GM23338 (cell line): ENCODE measurements around the gene DOCK10. TPM values are rescaled to one million over a fixed set of nuclear protein-coding genes. Genes with fewer than 3 reads are reported as not detected.

Experiments
- ATAC-seq: fragments of 200-7000 bp; cut with Tn5 transposase; 3 replicates; pipeline ENCODE4 v1.9.1; 2020
- DNase-seq: peaks from one replicate; pipeline ENCODE4 v3.0.0-alpha.2; 2015; ENCODE audit warnings: low spot score
- H2AFZ ChIP-seq: fragments of 200-600 bp; sonication (generic); 2 replicates; pipeline ENCODE4 v1.8.0; 2016; ENCODE audit warnings: antibody characterized with exemption, mild to moderate bottlenecking, moderate library complexity
- H3F3A ChIP-seq: fragments of 200-600 bp; sonication (generic); replicated peaks from 2 replicates; pipeline ENCODE4 v1.8.0; 2017; ENCODE audit warnings: antibody characterized with exemption, mixed run types, low read depth
- H3K27ac ChIP-seq: fragments of 200-600 bp; sonication (generic); 2 replicates; pipeline ENCODE4 v1.6.1; 2016; ENCODE audit warnings: low read depth
- H3K27me3 ChIP-seq: fragments of 200-600 bp; sonication (generic); 2 replicates; pipeline ENCODE4 v1.8.0; 2016; ENCODE audit warnings: mild to moderate bottlenecking, mixed run types, moderate library complexity; ENCODE audit not compliant: insufficient read depth
- H3K36me3 ChIP-seq: fragments of 200-600 bp; sonication (generic); 2 replicates; pipeline ENCODE4 v1.8.0; 2016; ENCODE audit warnings: mild to moderate bottlenecking; ENCODE audit not compliant: insufficient read depth
- H3K4me1 ChIP-seq: fragments of 200-600 bp; sonication (generic); 2 replicates; pipeline ENCODE4 v1.8.0; 2016; ENCODE audit warnings: mild to moderate bottlenecking, moderate library complexity; ENCODE audit not compliant: insufficient read depth
- H3K4me2 ChIP-seq: fragments of 200-600 bp; sonication (generic); 2 replicates; pipeline ENCODE4 v1.7.1; 2017; ENCODE audit warnings: mixed run types
- H3K4me3 ChIP-seq: fragments of 200-600 bp; sonication (generic); 2 replicates; pipeline ENCODE4 v1.6.1; 2016; ENCODE audit warnings: mixed run types
- H3K79me2 ChIP-seq: fragments of 200-600 bp; sonication (generic); replicated peaks from 2 replicates; pipeline ENCODE4 v1.8.0; 2017; ENCODE audit warnings: mild to moderate bottlenecking; ENCODE audit not compliant: insufficient read depth
- H3K9me2 ChIP-seq: fragments of 200-600 bp; sonication (generic); 2 replicates; pipeline ENCODE4 v1.8.0; 2017; ENCODE audit not compliant: insufficient read depth
- H4K20me1 ChIP-seq: fragments of 200-600 bp; sonication (generic); replicated peaks from 2 replicates; pipeline ENCODE4 v1.8.0; 2017; ENCODE audit warnings: mild to moderate bottlenecking; ENCODE audit not compliant: insufficient read depth
- H3K27ac Mint-ChIP-seq: 2 replicates; pipeline ENCODE4 v1.8.0; 2020; ENCODE audit warnings: inconsistent platforms, mild to moderate bottlenecking, moderate library complexity, mixed read lengths
- H3K27me3 Mint-ChIP-seq: 3 replicates; pipeline ENCODE4 v1.8.0; 2022; ENCODE audit warnings: low read depth, mild to moderate bottlenecking, moderate library complexity, mixed read lengths, inconsistent platforms; ENCODE audit not compliant: insufficient read depth, poor library complexity
- H3K36me3 Mint-ChIP-seq: 3 replicates; pipeline ENCODE4 v1.8.0; 2021; ENCODE audit warnings: low read depth, mild to moderate bottlenecking, inconsistent platforms, moderate library complexity, mixed read lengths
- H3K4me1 Mint-ChIP-seq: 3 replicates; pipeline ENCODE4 v1.8.0; 2020; ENCODE audit warnings: mild to moderate bottlenecking, inconsistent platforms, mixed read lengths
- H3K4me3 Mint-ChIP-seq: 3 replicates; pipeline ENCODE4 v1.8.0; 2021; ENCODE audit warnings: moderate library complexity, mild to moderate bottlenecking, inconsistent platforms, mixed read lengths
- H3K9me3 Mint-ChIP-seq: 3 replicates; pipeline ENCODE4 v1.8.0; 2020; ENCODE audit warnings: moderate library complexity, mild to moderate bottlenecking, inconsistent platforms, mixed read lengths
- JUNB ChIP-seq: IDR thresholded peaks from one replicate; pipeline ENCODE4 v1.6.1; 2016; ENCODE audit warnings: antibody characterized with exemption; ENCODE audit not compliant: unreplicated experiment
- NANOG ChIP-seq: IDR thresholded peaks from 2 replicates; pipeline ENCODE4 v1.6.1; 2016; ENCODE audit warnings: antibody characterized with exemption, borderline replicate concordance
- ZNF331 ChIP-seq: fragments of 250-450 bp; sonication (Bioruptor Pico); IDR thresholded peaks from 2 replicates; pipeline ENCODE4 v1.5.0; 2020; ENCODE audit warnings: low read depth, mild to moderate bottlenecking, moderate library complexity
- polyA plus RNA-seq: library from polyadenylated mRNA; unstranded; fragments of >200 nt; fragmentation: Nextera tagmentation; extraction: Ambion mirVana; gene quantifications from 2 replicates; pipeline ENCODE4 v1.2.1, GENCODE V29; 2016
- total RNA-seq: library from RNA; depleted of rRNA; stranded (reverse); fragments of >200 nt; shearing (Covaris generic); gene quantifications from 2 replicates; pipeline ENCODE4 v1.2.3, GENCODE V29; 2014
- TF ChIP-seq, protein P1 (sequence below): IDR thresholded peaks from one replicate; pipeline ENCODE4 v1.6.1; 2018; ENCODE audit warnings: antibody characterized with exemption; ENCODE audit not compliant: unreplicated experiment
- TF ChIP-seq, protein P2 (sequence below): fragments of 250-450 bp; sonication (Bioruptor Pico); IDR thresholded peaks from 2 replicates; pipeline ENCODE4 v1.5.0; 2020; ENCODE audit warnings: mild to moderate bottlenecking, moderate library complexity

The DOCK10 gene
- total and polyA plus RNA-seq, 2 experiments from 2014 or later = 1.0 to 1.7 TPM

DNA sequence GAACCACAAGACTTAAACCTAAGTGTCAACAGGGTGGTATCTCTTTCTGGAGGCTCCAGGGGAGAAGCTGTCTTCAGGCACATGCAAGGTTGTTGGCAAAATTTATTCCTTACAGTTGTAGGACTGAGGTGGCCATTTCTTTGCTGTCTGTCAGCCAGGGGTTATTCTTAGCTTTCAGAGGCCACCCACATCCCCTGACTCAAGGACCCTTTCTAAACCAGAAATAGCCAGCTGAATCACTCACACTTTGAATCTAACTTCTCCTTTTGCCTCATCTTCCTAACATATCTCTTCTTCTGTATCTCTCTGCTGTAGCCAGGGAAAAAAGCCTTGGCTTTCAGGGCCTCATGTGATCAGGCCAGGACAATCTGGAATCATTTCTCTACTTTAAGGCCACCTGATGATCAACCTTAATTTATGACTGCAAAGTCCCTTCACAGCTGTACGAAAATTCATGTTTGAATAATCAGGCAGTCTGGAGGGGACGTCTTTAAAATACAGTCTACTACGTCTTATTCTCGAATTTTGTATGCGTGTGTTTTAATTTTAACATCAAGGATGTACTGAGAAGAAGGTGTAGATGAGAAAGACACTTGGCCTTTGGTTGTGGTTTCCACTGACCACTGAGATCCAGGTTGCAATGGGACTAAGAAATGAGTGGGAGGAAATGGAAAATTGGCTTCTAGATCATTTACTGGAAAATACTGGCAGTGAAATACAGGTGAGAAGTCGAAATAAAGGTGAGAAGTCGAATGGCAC lies 90.4 kb downstream of the DOCK10 start:
- H3K4me3 ChIP-seq = no peak overlapping the region
- H2AFZ ChIP-seq = no peak overlapping the region; the same call in 1 of the 2 replicates
- TF ChIP-seq NANOG = no peak
- TF ChIP-seq, protein P1, sequence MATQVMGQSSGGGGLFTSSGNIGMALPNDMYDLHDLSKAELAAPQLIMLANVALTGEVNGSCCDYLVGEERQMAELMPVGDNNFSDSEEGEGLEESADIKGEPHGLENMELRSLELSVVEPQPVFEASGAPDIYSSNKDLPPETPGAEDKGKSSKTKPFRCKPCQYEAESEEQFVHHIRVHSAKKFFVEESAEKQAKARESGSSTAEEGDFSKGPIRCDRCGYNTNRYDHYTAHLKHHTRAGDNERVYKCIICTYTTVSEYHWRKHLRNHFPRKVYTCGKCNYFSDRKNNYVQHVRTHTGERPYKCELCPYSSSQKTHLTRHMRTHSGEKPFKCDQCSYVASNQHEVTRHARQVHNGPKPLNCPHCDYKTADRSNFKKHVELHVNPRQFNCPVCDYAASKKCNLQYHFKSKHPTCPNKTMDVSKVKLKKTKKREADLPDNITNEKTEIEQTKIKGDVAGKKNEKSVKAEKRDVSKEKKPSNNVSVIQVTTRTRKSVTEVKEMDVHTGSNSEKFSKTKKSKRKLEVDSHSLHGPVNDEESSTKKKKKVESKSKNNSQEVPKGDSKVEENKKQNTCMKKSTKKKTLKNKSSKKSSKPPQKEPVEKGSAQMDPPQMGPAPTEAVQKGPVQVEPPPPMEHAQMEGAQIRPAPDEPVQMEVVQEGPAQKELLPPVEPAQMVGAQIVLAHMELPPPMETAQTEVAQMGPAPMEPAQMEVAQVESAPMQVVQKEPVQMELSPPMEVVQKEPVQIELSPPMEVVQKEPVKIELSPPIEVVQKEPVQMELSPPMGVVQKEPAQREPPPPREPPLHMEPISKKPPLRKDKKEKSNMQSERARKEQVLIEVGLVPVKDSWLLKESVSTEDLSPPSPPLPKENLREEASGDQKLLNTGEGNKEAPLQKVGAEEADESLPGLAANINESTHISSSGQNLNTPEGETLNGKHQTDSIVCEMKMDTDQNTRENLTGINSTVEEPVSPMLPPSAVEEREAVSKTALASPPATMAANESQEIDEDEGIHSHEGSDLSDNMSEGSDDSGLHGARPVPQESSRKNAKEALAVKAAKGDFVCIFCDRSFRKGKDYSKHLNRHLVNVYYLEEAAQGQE = no peak
- TF ChIP-seq JUNB = no peak
- no peaks in the 10 kb centered on the region for H3K9me3 Mint-ChIP-seq
- H3K4me1 Mint-ChIP-seq = peaks cover 6% of the 10 kb centered on the region; the same call in 2 of the 3 replicates
- no peaks in the 10 kb centered on the region for H3K36me3 ChIP-seq
- no peak overlapping the region for H3K4me3 Mint-ChIP-seq
- no peaks in the 10 kb centered on the region for H3K79me2 ChIP-seq
- no peaks in the 10 kb centered on the region for H3F3A ChIP-seq
- ATAC-seq (no peak), DNase-seq (no peak)
- no peak overlapping the region for H3K27ac Mint-ChIP-seq
- no peaks in the 10 kb centered on the region for H3K36me3 Mint-ChIP-seq
- H4K20me1 ChIP-seq = no peaks in the 10 kb centered on the region
- H3K27ac ChIP-seq = no peak overlapping the region
- H3K4me2 ChIP-seq = no peak overlapping the region
- H3K9me2 ChIP-seq = no peaks in the 10 kb centered on the region
- no peaks in the 10 kb centered on the region for H3K27me3 ChIP-seq
- H3K27me3 Mint-ChIP-seq = peaks cover 4% of the 10 kb centered on the region
- H3K4me1 ChIP-seq = peaks cover 8% of the 10 kb centered on the region; the same call in 1 of the 2 replicates

DNA sequence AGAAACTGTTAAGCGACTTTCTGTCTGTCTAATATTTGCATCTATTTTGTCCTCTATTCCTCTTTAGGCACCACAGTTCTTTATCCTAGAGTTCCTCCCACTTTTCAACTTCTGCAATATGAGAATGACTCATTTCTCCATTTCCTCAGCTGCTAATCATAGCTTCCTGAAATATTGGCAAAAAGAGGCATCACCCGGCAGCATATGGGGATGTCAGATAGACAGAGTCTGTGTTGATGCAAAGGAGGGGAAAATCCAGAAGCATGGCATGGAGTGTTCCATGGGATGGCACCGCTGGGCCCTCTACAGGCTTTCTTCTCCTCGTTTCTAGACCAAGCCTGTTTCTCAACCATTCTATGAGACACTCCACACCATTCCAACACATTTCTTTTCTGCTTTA lies 93.4 kb downstream of the DOCK10 start:
- H3K4me3 Mint-ChIP-seq = no peak overlapping the region
- no peaks in the 10 kb centered on the region for H3K79me2 ChIP-seq
- no peak for ATAC-seq

More for the DNA sequence above, 93.4 kb downstream of the DOCK10 start:
- no peak overlapping the region for H3K4me2 ChIP-seq
- Mint-ChIP-seq H3K4me1 (peaks cover 13% of the 10 kb centered on the region), H3K36me3 (no peaks in the 10 kb centered on the region), H3K9me3 (no peaks in the 10 kb centered on the region), H3K27ac (0 out of 2 replicates have a peak overlapping the region, but pooled peaks have one; percentile 29), H3K27me3 (peaks cover 4% of the 10 kb centered on the region)
- DNase-seq = no peak
- H3K36me3 ChIP-seq = no peaks in the 10 kb centered on the region
- H3F3A ChIP-seq = no peaks in the 10 kb centered on the region
- H3K4me3 ChIP-seq = no peak overlapping the region
- H3K27ac ChIP-seq = no peak overlapping the region
- H2AFZ ChIP-seq = no peak overlapping the region
- H4K20me1 ChIP-seq = no peaks in the 10 kb centered on the region
- TF ChIP-seq NANOG = no peak
- TF ChIP-seq ZNF331 (CRISPR knock-in tag) = no peak
- TF ChIP-seq, protein P2, sequence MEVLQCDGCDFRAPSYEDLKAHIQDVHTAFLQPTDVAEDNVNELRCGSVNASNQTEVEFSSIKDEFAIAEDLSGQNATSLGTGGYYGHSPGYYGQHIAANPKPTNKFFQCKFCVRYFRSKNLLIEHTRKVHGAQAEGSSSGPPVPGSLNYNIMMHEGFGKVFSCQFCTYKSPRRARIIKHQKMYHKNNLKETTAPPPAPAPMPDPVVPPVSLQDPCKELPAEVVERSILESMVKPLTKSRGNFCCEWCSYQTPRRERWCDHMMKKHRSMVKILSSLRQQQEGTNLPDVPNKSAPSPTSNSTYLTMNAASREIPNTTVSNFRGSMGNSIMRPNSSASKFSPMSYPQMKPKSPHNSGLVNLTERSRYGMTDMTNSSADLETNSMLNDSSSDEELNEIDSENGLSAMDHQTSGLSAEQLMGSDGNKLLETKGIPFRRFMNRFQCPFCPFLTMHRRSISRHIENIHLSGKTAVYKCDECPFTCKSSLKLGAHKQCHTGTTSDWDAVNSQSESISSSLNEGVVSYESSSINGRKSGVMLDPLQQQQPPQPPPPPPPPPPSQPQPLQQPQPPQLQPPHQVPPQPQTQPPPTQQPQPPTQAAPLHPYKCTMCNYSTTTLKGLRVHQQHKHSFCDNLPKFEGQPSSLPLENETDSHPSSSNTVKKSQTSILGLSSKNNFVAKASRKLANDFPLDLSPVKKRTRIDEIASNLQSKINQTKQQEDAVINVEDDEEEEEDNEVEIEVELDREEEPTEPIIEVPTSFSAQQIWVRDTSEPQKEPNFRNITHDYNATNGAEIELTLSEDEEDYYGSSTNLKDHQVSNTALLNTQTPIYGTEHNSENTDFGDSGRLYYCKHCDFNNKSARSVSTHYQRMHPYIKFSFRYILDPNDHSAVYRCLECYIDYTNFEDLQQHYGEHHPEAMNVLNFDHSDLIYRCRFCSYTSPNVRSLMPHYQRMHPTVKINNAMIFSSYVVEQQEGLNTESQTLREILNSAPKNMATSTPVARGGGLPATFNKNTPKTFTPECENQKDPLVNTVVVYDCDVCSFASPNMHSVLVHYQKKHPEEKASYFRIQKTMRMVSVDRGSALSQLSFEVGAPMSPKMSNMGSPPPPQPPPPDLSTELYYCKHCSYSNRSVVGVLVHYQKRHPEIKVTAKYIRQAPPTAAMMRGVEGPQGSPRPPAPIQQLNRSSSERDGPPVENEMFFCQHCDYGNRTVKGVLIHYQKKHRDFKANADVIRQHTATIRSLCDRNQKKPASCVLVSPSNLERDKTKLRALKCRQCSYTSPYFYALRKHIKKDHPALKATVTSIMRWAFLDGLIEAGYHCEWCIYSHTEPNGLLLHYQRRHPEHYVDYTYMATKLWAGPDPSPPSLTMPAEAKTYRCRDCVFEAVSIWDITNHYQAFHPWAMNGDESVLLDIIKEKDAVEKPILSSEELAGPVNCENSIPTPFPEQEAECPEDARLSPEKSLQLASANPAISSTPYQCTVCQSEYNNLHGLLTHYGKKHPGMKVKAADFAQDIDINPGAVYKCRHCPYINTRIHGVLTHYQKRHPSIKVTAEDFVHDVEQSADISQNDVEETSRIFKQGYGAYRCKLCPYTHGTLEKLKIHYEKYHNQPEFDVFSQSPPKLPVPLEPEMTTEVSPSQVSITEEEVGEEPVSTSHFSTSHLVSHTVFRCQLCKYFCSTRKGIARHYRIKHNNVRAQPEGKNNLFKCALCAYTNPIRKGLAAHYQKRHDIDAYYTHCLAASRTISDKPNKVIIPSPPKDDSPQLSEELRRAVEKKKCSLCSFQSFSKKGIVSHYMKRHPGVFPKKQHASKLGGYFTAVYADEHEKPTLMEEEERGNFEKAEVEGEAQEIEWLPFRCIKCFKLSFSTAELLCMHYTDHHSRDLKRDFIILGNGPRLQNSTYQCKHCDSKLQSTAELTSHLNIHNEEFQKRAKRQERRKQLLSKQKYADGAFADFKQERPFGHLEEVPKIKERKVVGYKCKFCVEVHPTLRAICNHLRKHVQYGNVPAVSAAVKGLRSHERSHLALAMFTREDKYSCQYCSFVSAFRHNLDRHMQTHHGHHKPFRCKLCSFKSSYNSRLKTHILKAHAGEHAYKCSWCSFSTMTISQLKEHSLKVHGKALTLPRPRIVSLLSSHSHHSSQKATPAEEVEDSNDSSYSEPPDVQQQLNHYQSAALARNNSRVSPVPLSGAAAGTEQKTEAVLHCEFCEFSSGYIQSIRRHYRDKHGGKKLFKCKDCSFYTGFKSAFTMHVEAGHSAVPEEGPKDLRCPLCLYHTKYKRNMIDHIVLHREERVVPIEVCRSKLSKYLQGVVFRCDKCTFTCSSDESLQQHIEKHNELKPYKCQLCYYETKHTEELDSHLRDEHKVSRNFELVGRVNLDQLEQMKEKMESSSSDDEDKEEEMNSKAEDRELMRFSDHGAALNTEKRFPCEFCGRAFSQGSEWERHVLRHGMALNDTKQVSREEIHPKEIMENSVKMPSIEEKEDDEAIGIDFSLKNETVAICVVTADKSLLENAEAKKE = no peak
- no peaks in the 10 kb centered on the region for H3K27me3 ChIP-seq
- H3K9me2 ChIP-seq = no peaks in the 10 kb centered on the region
- peaks cover 17% of the 10 kb centered on the region for H3K4me1 ChIP-seq
